Endodermal cell (in vitro differentiated cells): Measurements from ENCODE around the gene DYRK1A. TPM values are rescaled to one million over a fixed set of nuclear protein-coding genes. Genes with fewer than 3 reads are reported as not detected.

ENCODE experiments used
- DNase-seq: peaks from one replicate; pipeline ENCODE4 v3.0.0-alpha.2; 2017
- H3K27ac ChIP-seq: 2 replicates; pipeline ENCODE4 v1.5.1; 2013; ENCODE audit warnings: mild to moderate bottlenecking, low read depth, low read length, moderate library complexity
- H3K27me3 ChIP-seq: 2 replicates; pipeline ENCODE4 v1.6.1; 2013; ENCODE audit warnings: mild to moderate bottlenecking, low read length, moderate library complexity; ENCODE audit not compliant: insufficient read depth, control insufficient read depth, poor library complexity, severe bottlenecking
- H3K36me3 ChIP-seq: 2 replicates; pipeline ENCODE4 v1.7.0; 2013; ENCODE audit warnings: mild to moderate bottlenecking, low read length, moderate library complexity; ENCODE audit not compliant: control insufficient read depth, insufficient read depth
- H3K4me1 ChIP-seq: one replicate; pipeline ENCODE4 v1.7.0; 2013; ENCODE audit warnings: low read length; ENCODE audit not compliant: control insufficient read depth, insufficient read depth
- H3K4me3 ChIP-seq: 2 replicates; pipeline ENCODE4 v1.5.1; 2013; ENCODE audit warnings: mild to moderate bottlenecking, low read length, moderate library complexity
- H3K9ac ChIP-seq: 2 replicates; pipeline ENCODE4 v1.6.1; 2013; ENCODE audit warnings: mild to moderate bottlenecking, low read length, moderate library complexity; ENCODE audit not compliant: poor library complexity, severe bottlenecking; ENCODE audit errors: extremely low read depth
- H3K9me3 ChIP-seq: 2 replicates; pipeline ENCODE4 v1.6.1; 2013; ENCODE audit warnings: mild to moderate bottlenecking, low read length, moderate library complexity; ENCODE audit not compliant: control insufficient read depth
- H3K27ac Mint-ChIP-seq: 2 replicates; pipeline ENCODE4 v1.8.0; 2020; ENCODE audit warnings: mixed read lengths
- H3K27me3 Mint-ChIP-seq: 2 replicates; pipeline ENCODE4 v1.8.0; 2021; ENCODE audit warnings: mild to moderate bottlenecking, mixed read lengths; ENCODE audit not compliant: insufficient read depth
- H3K36me3 Mint-ChIP-seq: 2 replicates; pipeline ENCODE4 v1.8.0; 2020; ENCODE audit warnings: low read depth, mixed read lengths
- H3K4me1 Mint-ChIP-seq: 2 replicates; pipeline ENCODE4 v1.8.0; 2020; ENCODE audit warnings: mixed read lengths
- H3K4me3 Mint-ChIP-seq: 2 replicates; pipeline ENCODE4 v1.8.0; 2020; ENCODE audit warnings: mild to moderate bottlenecking, moderate library complexity, mixed read lengths
- H3K9me3 Mint-ChIP-seq: 2 replicates; pipeline ENCODE4 v1.8.0; 2020; ENCODE audit warnings: mild to moderate bottlenecking, mixed read lengths
- WGBS, 2 experiments: methylation state at CpG; one replicate each; pipeline versions ENCODE4 v1.1.5 to v1.1.7; 2013; ENCODE audit warnings: missing lambda C conversion rate in 2 of 2, mixed read lengths in 1 of 2; ENCODE audit not compliant: insufficient coverage in 1 of 2, insufficient read length in 1 of 2; 5-methylcytosine and 5-hydroxymethylcytosine counted together
- total RNA-seq, 2 donors: library from RNA; stranded (reverse); fragmentation: NEBNext Ultra II Directional in 1 of 2; extraction: Animal tissue kit (Norgen Biotek cat#: 25700) in 1 of 2; gene quantifications; 2 replicates in 1 of 2; 3 replicates in 1 of 2; pipeline ENCODE4 v1.2.1, GENCODE V29; 2021
- TF ChIP-seq, protein P1 (sequence below): fragments of 200-600 bp; sonication (generic); conservative IDR thresholded peaks from 2 replicates; pipeline ENCODE4 v1.5.0; 2021; ENCODE audit warnings: antibody characterized with exemption, mild to moderate bottlenecking

Gene DYRK1A
- total RNA-seq, 2 donors from 2014 or later = 73.9 to 75.2 TPM

DNA sequence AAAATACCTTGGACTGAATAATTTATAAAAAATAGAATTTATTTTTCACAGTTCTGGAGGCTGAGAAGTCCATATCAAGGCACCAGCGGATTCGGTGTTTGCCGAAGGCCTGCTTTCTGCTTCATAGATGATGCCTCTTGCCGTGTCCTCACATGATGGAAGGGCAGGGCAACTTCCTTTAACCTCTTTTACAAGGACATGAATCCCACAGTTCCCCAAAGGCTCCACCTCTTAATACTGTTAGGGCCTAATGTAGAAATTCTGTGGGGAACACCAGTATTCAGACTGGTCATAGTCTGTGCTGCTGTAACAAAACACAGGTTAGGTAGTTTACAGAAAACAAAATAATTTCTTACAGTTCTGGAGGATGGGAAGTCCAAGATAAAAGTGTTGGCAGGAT, 25.9 kb downstream of the DYRK1A start:
- Histone ChIP-seq H3K36me3 (peaks cover 14% of the 10 kb centered on the region), H3K27ac (no peak overlapping the region)
- H3K27ac Mint-ChIP-seq = no peak overlapping the region

DNA sequence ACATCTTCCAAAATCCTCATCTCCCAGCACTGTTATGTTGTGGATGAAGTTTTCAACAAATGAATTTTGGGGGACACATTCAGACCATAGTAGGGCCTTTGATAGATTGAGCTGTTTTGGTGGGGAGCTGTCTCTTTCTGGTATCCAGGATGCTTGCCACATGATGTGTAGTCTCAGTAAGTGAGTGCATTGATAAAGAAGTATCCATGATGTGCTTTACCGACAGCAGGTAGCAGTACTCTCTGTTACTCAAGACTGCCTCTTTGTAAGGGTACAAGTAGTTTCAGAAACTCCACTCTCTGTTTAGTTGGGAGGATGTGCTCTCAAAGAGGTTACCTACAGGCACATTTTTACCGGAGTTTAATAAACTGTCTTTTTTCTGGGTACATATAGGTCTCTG, 26.5 kb downstream of the DYRK1A start:
- no peak overlapping the region for H3K4me3 ChIP-seq
- no peaks in the 10 kb centered on the region for H3K27me3 Mint-ChIP-seq
- no peak overlapping the region for H3K4me3 Mint-ChIP-seq
- no peaks in the 10 kb centered on the region for H3K27me3 ChIP-seq
- peaks cover 4% of the 10 kb centered on the region for H3K36me3 Mint-ChIP-seq
- no peak overlapping the region for H3K27ac Mint-ChIP-seq
- H3K9me3 ChIP-seq = no peaks in the 10 kb centered on the region
- 99 to 100% methylated on average over 1 to 2 of the region's 2 CpGs for WGBS, 2 experiments
- peaks cover 12% of the 10 kb centered on the region for H3K36me3 ChIP-seq
- H3K27ac ChIP-seq = no peak overlapping the region
- DNase-seq = no peak
- H3K9ac ChIP-seq = no peak overlapping the region
- no peaks in the 10 kb centered on the region for H3K9me3 Mint-ChIP-seq
- no peaks in the 10 kb centered on the region for H3K4me1 ChIP-seq
- H3K4me1 Mint-ChIP-seq = peaks cover 14% of the 10 kb centered on the region
- TF ChIP-seq, protein P1, sequence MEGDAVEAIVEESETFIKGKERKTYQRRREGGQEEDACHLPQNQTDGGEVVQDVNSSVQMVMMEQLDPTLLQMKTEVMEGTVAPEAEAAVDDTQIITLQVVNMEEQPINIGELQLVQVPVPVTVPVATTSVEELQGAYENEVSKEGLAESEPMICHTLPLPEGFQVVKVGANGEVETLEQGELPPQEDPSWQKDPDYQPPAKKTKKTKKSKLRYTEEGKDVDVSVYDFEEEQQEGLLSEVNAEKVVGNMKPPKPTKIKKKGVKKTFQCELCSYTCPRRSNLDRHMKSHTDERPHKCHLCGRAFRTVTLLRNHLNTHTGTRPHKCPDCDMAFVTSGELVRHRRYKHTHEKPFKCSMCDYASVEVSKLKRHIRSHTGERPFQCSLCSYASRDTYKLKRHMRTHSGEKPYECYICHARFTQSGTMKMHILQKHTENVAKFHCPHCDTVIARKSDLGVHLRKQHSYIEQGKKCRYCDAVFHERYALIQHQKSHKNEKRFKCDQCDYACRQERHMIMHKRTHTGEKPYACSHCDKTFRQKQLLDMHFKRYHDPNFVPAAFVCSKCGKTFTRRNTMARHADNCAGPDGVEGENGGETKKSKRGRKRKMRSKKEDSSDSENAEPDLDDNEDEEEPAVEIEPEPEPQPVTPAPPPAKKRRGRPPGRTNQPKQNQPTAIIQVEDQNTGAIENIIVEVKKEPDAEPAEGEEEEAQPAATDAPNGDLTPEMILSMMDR = no peak

More for the DNA sequence above, 25.9 kb downstream of the DYRK1A start:
- TF ChIP-seq, protein P1 = no peak
- no peak for DNase-seq
- peaks cover 4% of the 10 kb centered on the region for H3K36me3 Mint-ChIP-seq
- H3K9me3 Mint-ChIP-seq = no peaks in the 10 kb centered on the region
- Histone ChIP-seq H3K4me1 (no peaks in the 10 kb centered on the region), H3K9me3 (no peaks in the 10 kb centered on the region), H3K9ac (no peak overlapping the region), H3K27me3 (no peaks in the 10 kb centered on the region), H3K4me3 (no peak overlapping the region)
- 94 to 100% methylated on average over 4 of the region's 4 CpGs for WGBS, 2 experiments
- peaks cover 15% of the 10 kb centered on the region for H3K4me1 Mint-ChIP-seq
- H3K27me3 Mint-ChIP-seq = no peaks in the 10 kb centered on the region
- H3K4me3 Mint-ChIP-seq = no peak overlapping the region

DNA sequence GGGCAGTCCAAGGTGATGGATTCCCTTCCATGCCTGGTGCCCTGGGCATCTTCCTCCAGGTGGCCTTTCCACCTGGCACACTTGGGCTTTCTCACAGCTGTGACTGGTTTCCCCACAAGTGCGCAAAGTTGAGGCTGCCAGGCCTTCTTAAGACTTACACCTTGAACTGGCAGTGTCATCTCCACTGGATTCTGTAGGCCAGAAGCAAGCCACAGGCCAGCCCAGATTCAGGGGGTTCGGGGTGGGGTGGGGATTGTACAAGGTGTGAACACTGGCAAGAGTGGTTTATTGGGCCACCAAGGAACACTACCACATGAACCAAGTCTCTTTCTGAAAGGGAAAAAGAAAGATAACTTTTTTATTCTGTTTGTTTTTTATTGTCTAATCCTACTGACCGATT, 27.2 kb downstream of the DYRK1A start:
- no peaks in the 10 kb centered on the region for H3K9me3 Mint-ChIP-seq
- Histone ChIP-seq H3K9ac (no peak overlapping the region), H3K27me3 (no peaks in the 10 kb centered on the region), H3K9me3 (no peaks in the 10 kb centered on the region), H3K36me3 (peaks cover 12% of the 10 kb centered on the region), H3K27ac (no peak overlapping the region), H3K4me3 (no peak overlapping the region), H3K4me1 (no peaks in the 10 kb centered on the region)
- H3K4me3 Mint-ChIP-seq = no peak overlapping the region
- no peaks in the 10 kb centered on the region for H3K27me3 Mint-ChIP-seq
- DNase-seq = no peak
- peaks cover 14% of the 10 kb centered on the region for H3K4me1 Mint-ChIP-seq
- 83 to 100% methylated on average over 1 to 2 of the region's 3 CpGs for WGBS, 2 experiments
- no peak overlapping the region for H3K27ac Mint-ChIP-seq
- peaks cover 4% of the 10 kb centered on the region for H3K36me3 Mint-ChIP-seq
- TF ChIP-seq, protein P1 = no peak
